HepG2 (cell line): ENCODE data around the gene ST6GALNAC6. TPM values are rescaled to one million over a fixed set of nuclear protein-coding genes. Genes with fewer than 3 reads are reported as not detected.
A peak's percentile ranks its signal among the peaks of the same experiment; 100 is the strongest.

Experiments used
- BCL6 ChIP-seq: IDR thresholded peaks from 2 replicates; pipeline ENCODE4 v1.6.1; 2016; ENCODE audit warnings: missing genetic modification reagents, missing compliant biosample characterization
- CCAR2 ChIP-seq: fragments of 200-400 bp; formaldehyde crosslinking; optimal IDR thresholded peaks from 2 replicates; pipeline ENCODE3; 2018; ENCODE audit warnings: low read depth, mild to moderate bottlenecking, low read length, moderate library complexity
- CEBPB ChIP-seq: IDR thresholded peaks from 2 replicates; pipeline ENCODE4 v1.6.1; 2011; ENCODE audit warnings: low read depth, low read length, improper control_type of control experiment, borderline replicate concordance
- ETV5 ChIP-seq: IDR thresholded peaks from 2 replicates; pipeline ENCODE4 v1.6.1; 2018; ENCODE audit warnings: missing biosample characterization, missing genetic modification reagents, inconsistent platforms, borderline replicate concordance
- GABPA ChIP-seq, 2 experiments: IDR thresholded peaks; 2 replicates each; pipeline ENCODE4 v1.6.1; 2011 to 2016; ENCODE audit warnings: low read depth in 2 of 2, low read length in 1 of 2, missing biosample characterization in 1 of 2, missing genetic modification characterization in 1 of 2
- GABPB1 ChIP-seq: IDR thresholded peaks from 2 replicates; pipeline ENCODE4 v1.6.1; 2016; ENCODE audit warnings: mild to moderate bottlenecking, missing genetic modification reagents, moderate library complexity, missing compliant biosample characterization
- GATAD1 ChIP-seq: IDR thresholded peaks from 2 replicates; pipeline ENCODE4 v1.6.1; 2016; ENCODE audit warnings: missing genetic modification reagents, missing compliant biosample characterization
- MAZ ChIP-seq, 2 experiments: sonication (generic) in 1 of 2; formaldehyde crosslinking in 1 of 2; IDR thresholded peaks; 2 replicates each; pipeline versions ENCODE4 v1.5.0 to v1.6.1; 2012 to 2020; ENCODE audit warnings: low read depth in 2 of 2, mild to moderate bottlenecking in 2 of 2, borderline replicate concordance in 1 of 2, improper control_type of control experiment in 1 of 2, low read length in 1 of 2, missing genetic modification reagents in 1 of 2, moderate library complexity in 1 of 2
- MEIS1 ChIP-seq: sonication (generic); formaldehyde crosslinking; IDR thresholded peaks from 2 replicates; pipeline ENCODE4 v1.9.0; 2021; ENCODE audit warnings: mild to moderate bottlenecking, missing genetic modification reagents, moderate library complexity, borderline replicate concordance
- NFKBIZ ChIP-seq: IDR thresholded peaks from 2 replicates; pipeline ENCODE4 v1.6.1; 2018; ENCODE audit warnings: missing genetic modification reagents, missing compliant biosample characterization
- PPARG ChIP-seq: conservative IDR thresholded peaks from 2 replicates; pipeline ENCODE4 v1.6.1; 2016; ENCODE audit warnings: missing biosample characterization, missing genetic modification reagents
- PRMT3 ChIP-seq: sonication (generic); formaldehyde crosslinking; IDR thresholded peaks from 2 replicates; pipeline ENCODE4 v1.8.1; 2022; ENCODE audit warnings: low read depth, mild to moderate bottlenecking, moderate library complexity, missing genetic modification reagents, borderline replicate concordance
- SMC3 ChIP-seq: IDR thresholded peaks from 2 replicates; pipeline ENCODE4 v1.6.1; 2011; ENCODE audit warnings: low read length, improper control_type of control experiment
- ZBTB26 ChIP-seq: IDR thresholded peaks from 2 replicates; pipeline ENCODE4 v1.6.1; 2016; ENCODE audit warnings: missing compliant biosample characterization, missing genetic modification reagents, borderline replicate concordance
- ZBTB7A ChIP-seq: sonication (generic); formaldehyde crosslinking; IDR thresholded peaks from 2 replicates; pipeline ENCODE4 v1.8.0; 2022; ENCODE audit warnings: mild to moderate bottlenecking, missing genetic modification reagents
- ZBTB7B ChIP-seq: sonication (generic); formaldehyde crosslinking; IDR thresholded peaks from 2 replicates; pipeline ENCODE4 v1.4.0; 2020; ENCODE audit warnings: missing genetic modification reagents
- ZKSCAN8 ChIP-seq: IDR thresholded peaks from 2 replicates; pipeline ENCODE4 v1.6.1; 2016; ENCODE audit warnings: borderline replicate concordance, missing genetic modification reagents, missing compliant biosample characterization
- ZNF292 ChIP-seq: sonication (generic); formaldehyde crosslinking; IDR thresholded peaks from 2 replicates; pipeline ENCODE4 v1.8.1; 2022; ENCODE audit warnings: mild to moderate bottlenecking, low read depth, missing genetic modification reagents, borderline replicate concordance
- ZNF589 ChIP-seq: sonication (generic); formaldehyde crosslinking; conservative IDR thresholded peaks from 2 replicates; pipeline ENCODE4 v1.8.0; 2022; ENCODE audit warnings: mild to moderate bottlenecking, moderate library complexity, missing genetic modification reagents
- ZNF816 ChIP-seq: sonication (generic); formaldehyde crosslinking; IDR thresholded peaks from 2 replicates; pipeline ENCODE4 v1.8.0; 2022; ENCODE audit warnings: missing genetic modification reagents, mild to moderate bottlenecking, borderline replicate concordance
- polyA plus RNA-seq, 8 experiments: library from polyadenylated mRNA; depleted of rRNA in 3 of 8; stranded (reverse) in 7 of 8; unstranded in 1 of 8; fragments of >200 nt; fragmentation: Illumina TruSeq in 4 of 8; extraction: Trizol in 4 of 8; gene quantifications; 2 replicates each; pipeline versions ENCODE4 v1.2.1 to v1.2.3, GENCODE V29; 2011 to 2016; ENCODE audit warnings: low read depth in 4 of 8, missing spikeins in 1 of 8, mixed read lengths in 1 of 8; ENCODE audit not compliant: insufficient read depth in 1 of 8
- total RNA-seq, 5 experiments: library from RNA; depleted of rRNA; stranded (reverse); fragments of >200 nt; fragmentation: Illumina TruSeq; extraction: Trizol; gene quantifications; 2 replicates each; pipeline ENCODE4 v1.2.3, GENCODE V29; 2016; ENCODE audit warnings: low read depth in 1 of 5
- TF ChIP-seq, protein P1 (sequence below): sonication (generic); formaldehyde crosslinking; conservative IDR thresholded peaks from 2 replicates; pipeline ENCODE4 v1.4.0; 2020; ENCODE audit warnings: missing genetic modification reagents
- TF ChIP-seq, protein P2 (sequence below): sonication (generic); formaldehyde crosslinking; IDR thresholded peaks from 2 replicates; pipeline ENCODE4 v1.4.0; 2020; ENCODE audit warnings: missing genetic modification reagents, mild to moderate bottlenecking, borderline replicate concordance

The ST6GALNAC6 gene
- total and polyA plus RNA-seq, 2 of the 13 experiments (the other 11 are each of a cell fraction or from before 2014, with no cell fraction given) = 18.5 to 65.4 TPM

GRCh38 chr9:127903557-127904475 lies 4.4 kb upstream of the ST6GALNAC6 start (continued):
- TF ChIP-seq MAZ (IDR thresholded peaks at IDR 0.05; ENCODE audit: borderline replicate concordance, low read depth, low read length) (peak; percentile 78; the same call in 1 of the 2 replicates), MAZ (CRISPR knock-in tag; IDR thresholded peaks at IDR 0.05; ENCODE audit: low read depth) (no peak; the same call in 1 of the 2 replicates), ZBTB26 (CRISPR knock-in tag) (0 out of 2 replicates have a peak, but pooled peaks have one; percentile 41), ZNF292 (CRISPR knock-in tag) (peak; percentile 77), CEBPB (no peak), BCL6 (peak; percentile 90), ETV5 (peak; percentile 92), GATAD1 (CRISPR knock-in tag) (peak; percentile 69; the same call in 1 of the 2 replicates), GABPB1 (CRISPR knock-in tag) (peak; percentile 66), SMC3 (no peak), MEIS1 (CRISPR knock-in tag) (peak; percentile 91; the same call in 1 of the 2 replicates), ZNF589 (CRISPR knock-in tag) (no peak), ZNF816 (CRISPR knock-in tag) (peak; percentile 51; the same call in 1 of the 2 replicates), ZBTB7A (peak; percentile 38; the same call in 1 of the 2 replicates), ZKSCAN8 (peak; percentile 54; the same call in 1 of the 2 replicates), PPARG (CRISPR knock-in tag) (peak; percentile 44; the same call in 1 of the 2 replicates), CCAR2 (no peak), NFKBIZ (peak; percentile 49; the same call in 1 of the 2 replicates), GABPA (IDR thresholded peaks at IDR 0.05; ENCODE audit: low read depth, low read length) (no peak), GABPA (CRISPR knock-in tag; IDR thresholded peaks at IDR 0.05; ENCODE audit: low read depth) (peak; percentile 74), PRMT3 (CRISPR knock-in tag) (peak; percentile 9; the same call in 1 of the 2 replicates), ZBTB7B (CRISPR knock-in tag) (peak; percentile 83)
- TF ChIP-seq, protein P1, sequence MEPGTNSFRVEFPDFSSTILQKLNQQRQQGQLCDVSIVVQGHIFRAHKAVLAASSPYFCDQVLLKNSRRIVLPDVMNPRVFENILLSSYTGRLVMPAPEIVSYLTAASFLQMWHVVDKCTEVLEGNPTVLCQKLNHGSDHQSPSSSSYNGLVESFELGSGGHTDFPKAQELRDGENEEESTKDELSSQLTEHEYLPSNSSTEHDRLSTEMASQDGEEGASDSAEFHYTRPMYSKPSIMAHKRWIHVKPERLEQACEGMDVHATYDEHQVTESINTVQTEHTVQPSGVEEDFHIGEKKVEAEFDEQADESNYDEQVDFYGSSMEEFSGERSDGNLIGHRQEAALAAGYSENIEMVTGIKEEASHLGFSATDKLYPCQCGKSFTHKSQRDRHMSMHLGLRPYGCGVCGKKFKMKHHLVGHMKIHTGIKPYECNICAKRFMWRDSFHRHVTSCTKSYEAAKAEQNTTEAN (CRISPR knock-in tag) = 0 out of 2 replicates have a peak, but pooled peaks have one; percentile 19
- TF ChIP-seq, protein P2, sequence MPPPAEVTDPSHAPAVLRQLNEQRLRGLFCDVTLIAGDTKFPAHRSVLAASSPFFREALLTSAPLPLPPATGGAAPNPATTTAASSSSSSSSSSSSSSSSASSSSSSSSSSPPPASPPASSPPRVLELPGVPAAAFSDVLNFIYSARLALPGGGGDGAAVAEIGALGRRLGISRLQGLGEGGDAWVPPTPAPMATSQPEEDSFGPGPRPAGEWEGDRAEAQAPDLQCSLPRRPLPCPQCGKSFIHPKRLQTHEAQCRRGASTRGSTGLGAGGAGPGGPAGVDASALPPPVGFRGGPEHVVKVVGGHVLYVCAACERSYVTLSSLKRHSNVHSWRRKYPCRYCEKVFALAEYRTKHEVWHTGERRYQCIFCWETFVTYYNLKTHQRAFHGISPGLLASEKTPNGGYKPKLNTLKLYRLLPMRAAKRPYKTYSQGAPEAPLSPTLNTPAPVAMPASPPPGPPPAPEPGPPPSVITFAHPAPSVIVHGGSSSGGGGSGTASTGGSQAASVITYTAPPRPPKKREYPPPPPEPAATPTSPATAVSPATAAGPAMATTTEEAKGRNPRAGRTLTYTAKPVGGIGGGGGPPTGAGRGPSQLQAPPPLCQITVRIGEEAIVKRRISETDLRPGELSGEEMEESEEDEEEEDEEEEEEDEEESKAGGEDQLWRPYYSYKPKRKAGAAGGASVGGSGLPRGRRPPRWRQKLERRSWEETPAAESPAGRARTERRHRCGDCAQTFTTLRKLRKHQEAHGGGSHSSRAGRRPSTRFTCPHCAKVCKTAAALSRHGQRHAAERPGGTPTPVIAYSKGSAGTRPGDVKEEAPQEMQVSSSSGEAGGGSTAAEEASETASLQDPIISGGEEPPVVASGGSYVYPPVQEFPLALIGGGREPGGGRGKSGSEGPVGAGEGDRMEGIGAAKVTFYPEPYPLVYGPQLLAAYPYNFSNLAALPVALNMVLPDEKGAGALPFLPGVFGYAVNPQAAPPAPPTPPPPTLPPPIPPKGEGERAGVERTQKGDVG = no peak
